ENCODE results near the gene OR8B12.

The OR8B12 gene

GRCh38 chr11:124514131-124514530 is 29.3 kb downstream of the OR8B12 start:
- no peak for DNase-seq (ENCODE audit: low read depth)
- no peak for TF ChIP-seq CTCF (conservative IDR thresholded peaks at IDR 0.05; ENCODE audit: low read depth, low read length)
- no peak overlapping the region for H3K4me3 ChIP-seq (ENCODE audit: low read depth, low read length)

- no peak for TF ChIP-seq CTCF (conservative IDR thresholded peaks at IDR 0.05; ENCODE audit: low read depth, low read length)
- no peak overlapping the region for H3K4me3 ChIP-seq (ENCODE audit: low read depth, low read length)
- DNase-seq (ENCODE audit: low read depth): no peak
These were observed 31.7 kb downstream of the OR8B12 start for GRCh38 chr11:124511745-124512144.

- TF ChIP-seq CTCF (conservative IDR thresholded peaks at IDR 0.05; ENCODE audit: low read depth, low read length): no peak
- no peak for DNase-seq (ENCODE audit: low read depth)
- no peak overlapping the region for H3K4me3 ChIP-seq (ENCODE audit: low read depth, low read length)
These were observed 33.2 kb downstream of the OR8B12 start for GRCh38 chr11:124510279-124510678.

GRCh38 chr11:124499711-124500110 is 43.7 kb downstream of the OR8B12 start:
- DNase-seq (ENCODE audit: low read depth): no peak
- no peak overlapping the region for H3K4me3 ChIP-seq (ENCODE audit: low read depth, low read length)
- TF ChIP-seq CTCF (conservative IDR thresholded peaks at IDR 0.05; ENCODE audit: low read depth, low read length): no peak

- DNase-seq (ENCODE audit: low read depth): no peak
- no peak for TF ChIP-seq CTCF (conservative IDR thresholded peaks at IDR 0.05; ENCODE audit: low read depth, low read length)
- no peak overlapping the region for H3K4me3 ChIP-seq (ENCODE audit: low read depth, low read length)
These were observed 50.3 kb downstream of the OR8B12 start for GRCh38 chr11:124493016-124493655.

All from choroid plexus epithelial cell (primary cell).